Uterus (tissue), 2 donors: ENCODE results near the gene CCNB1IP1.

Experiments
- CTCF ChIP-seq, 4 experiments: fragments of 200-600 bp in 2 of 4; fragments of 450-650 bp in 2 of 4; sonication (generic) in 2 of 4; IDR thresholded peaks; one replicate each; pipeline ENCODE4 v1.5.1; 2016 to 2019; ENCODE audit warnings: antibody characterized with exemption in 4 of 4, mild to moderate bottlenecking in 2 of 4, moderate library complexity in 1 of 4
- POLR2A ChIP-seq, 2 donors: fragments of 450-650 bp; IDR thresholded peaks; one replicate each; pipeline ENCODE4 v1.6.1; 2016; ENCODE audit warnings: antibody characterized with exemption in 2 of 2, mild to moderate bottlenecking in 1 of 2, moderate library complexity in 1 of 2

GRCh38 chr14:20328705-20329104 lies 4.4 kb downstream of the CCNB1IP1 start:
- TF ChIP-seq CTCF (IDR thresholded peaks at IDR 0.05), result no peak
- no peak for TF ChIP-seq POLR2A (IDR thresholded peaks at IDR 0.05)
